Fibroblast of skin of abdomen (primary cell): ENCODE measurements around the gene YBEY.
A peak's percentile ranks its signal among the peaks of the same experiment; 100 is the strongest.

Source experiments
- DNase-seq: peaks from one replicate; pipeline ENCODE4 v3.0.0-alpha.2; 2013

Gene YBEY

GRCh38 chr21:46264690-46265144 is 21.4 kb upstream of the YBEY start:
- DNase-seq, result no peak

- no peak for DNase-seq
Measured at GRCh38 chr21:46265736-46266525, 20.2 kb upstream of the YBEY start.

- DNase-seq, result no peak
Measured at GRCh38 chr21:46266946-46267345, 19.2 kb upstream of the YBEY start.

- no peak for DNase-seq
Measured at GRCh38 chr21:46268371-46268770, 17.8 kb upstream of the YBEY start.

DNA sequence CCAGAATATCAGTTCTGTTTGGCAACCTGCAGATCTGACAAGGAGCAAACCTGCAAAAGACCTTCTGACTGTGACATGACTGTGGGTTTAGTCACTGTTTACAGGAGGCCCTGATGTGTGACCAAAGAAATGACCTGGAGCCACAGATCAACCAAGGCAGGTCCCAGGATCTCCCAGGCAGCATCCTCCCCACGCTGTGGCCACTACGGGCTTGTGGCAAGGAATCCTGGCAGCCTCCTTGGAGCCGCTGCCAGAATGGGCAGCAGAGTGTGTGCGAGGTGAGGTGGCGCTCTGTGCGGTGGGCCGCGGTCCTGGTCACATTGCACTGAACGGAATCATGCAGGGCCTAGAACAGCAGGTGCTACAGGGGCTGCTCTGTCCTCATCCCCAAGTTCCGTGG is 16.7 kb upstream of the YBEY start:
- no peak for DNase-seq

- DNase-seq, result no peak
Measured at GRCh38 chr21:46273341-46273740, 12.8 kb upstream of the YBEY start.

DNA sequence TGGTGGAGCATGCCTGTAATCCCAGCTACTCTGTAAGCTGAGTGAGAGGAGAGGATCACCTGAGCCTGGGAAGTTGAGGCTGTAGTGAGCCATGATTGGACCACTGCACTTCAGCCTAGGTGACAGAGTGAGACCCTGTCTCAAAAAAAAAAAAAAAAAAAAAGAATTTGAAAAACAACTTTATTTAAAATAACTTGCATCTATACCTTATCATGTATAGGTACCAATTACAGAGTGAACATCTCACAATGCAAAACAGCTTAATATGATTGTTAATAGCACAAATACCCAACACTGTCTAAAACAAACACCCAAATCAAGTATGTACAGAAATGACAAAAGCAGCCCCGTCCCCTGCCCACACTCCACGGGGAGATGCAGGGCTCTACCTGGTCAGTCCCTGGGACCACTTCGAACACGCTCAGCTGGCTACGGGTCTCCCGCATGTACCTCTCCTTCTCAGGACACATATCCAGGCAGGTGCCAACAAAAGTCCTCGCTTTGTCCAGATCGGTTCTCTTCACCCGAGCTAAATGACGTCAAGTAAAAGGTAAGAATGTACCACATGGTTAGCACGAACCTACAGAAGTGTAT is 11.2 kb upstream of the YBEY start:
- no peak for DNase-seq

GRCh38 chr21:46284077-46284644 is 2.0 kb upstream of the YBEY start:
- DNase-seq, result no peak

GRCh38 chr21:46284733-46285132 is 1.4 kb upstream of the YBEY start:
- no peak for DNase-seq

DNA sequence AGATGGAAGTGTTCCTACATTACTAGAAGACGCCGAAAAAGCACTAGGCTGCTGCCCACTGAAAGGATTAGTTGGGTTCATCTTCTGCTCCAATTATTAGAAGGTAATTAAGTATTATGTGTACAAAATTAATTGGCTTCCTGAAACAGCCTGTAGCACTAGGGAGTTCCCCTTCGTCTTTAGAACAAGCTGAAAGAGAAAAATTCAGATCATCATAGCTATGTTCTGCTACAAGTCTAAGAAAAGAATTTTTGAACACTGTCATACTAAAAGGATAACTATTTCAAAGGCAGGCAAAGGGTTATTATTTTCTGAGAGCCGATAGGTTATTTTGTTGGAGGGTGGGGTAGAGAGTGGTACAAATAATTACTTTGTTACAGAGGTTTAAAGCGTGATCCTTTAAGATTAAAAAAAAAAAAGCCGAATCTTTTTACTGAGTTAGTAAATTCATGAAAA is 908 bp upstream of the YBEY start, which contains the start of gene MCM3AP:
Gene MCM3AP (minus strand): TSS at position 406 of the 456 bp plus-strand sequence. CDS start 325 bp downstream, at position 81.
- DNase-seq, result no peak

DNA sequence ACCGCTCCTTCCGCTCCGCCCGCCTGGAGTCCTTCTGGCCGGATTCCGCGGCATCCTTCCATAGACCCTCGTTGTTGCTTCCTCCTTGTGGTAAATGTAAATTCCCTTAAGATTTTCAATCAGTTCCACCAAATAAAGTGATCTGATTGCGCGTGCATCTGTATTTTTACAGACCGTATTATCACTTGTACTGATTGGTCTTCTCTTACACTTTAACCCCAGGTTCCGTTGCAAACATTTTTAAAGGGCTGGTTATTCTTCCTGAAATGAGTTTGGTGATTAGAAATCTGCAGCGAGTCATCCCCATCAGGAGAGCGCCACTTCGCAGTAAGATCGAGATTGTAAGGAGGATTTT is 483 bp downstream of the YBEY start:
- DNase-seq, result no peak

- DNase-seq, result no peak
Measured at GRCh38 chr21:46287541-46287940, 1.4 kb downstream of the YBEY start.

DNA sequence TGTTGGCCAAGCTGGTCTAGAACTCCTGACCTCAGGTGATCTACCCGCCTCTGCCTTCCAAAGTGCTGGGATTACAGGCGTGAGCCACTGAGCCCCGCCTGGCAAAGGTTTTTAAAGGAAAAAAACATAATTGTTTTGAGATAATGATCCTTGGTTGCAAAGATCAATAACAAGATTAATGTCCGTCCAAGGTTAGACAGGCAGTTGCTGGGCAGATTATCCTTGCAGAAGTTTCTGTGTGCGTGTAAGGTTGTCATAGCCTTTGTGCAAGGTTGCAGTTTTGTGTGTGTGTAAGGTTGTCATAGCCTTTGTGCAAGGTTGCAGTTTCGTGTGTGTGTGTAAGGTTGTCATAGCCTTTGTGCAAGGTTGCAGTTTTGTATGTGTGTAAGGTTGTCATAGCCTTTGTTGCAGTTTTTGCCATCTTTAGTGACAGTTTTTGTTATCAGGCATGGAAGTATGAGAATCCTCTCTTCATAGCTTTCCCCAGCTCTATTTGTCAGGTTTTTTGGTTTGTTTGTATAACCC is 3.6 kb downstream of the YBEY start:
- no peak for DNase-seq

DNA sequence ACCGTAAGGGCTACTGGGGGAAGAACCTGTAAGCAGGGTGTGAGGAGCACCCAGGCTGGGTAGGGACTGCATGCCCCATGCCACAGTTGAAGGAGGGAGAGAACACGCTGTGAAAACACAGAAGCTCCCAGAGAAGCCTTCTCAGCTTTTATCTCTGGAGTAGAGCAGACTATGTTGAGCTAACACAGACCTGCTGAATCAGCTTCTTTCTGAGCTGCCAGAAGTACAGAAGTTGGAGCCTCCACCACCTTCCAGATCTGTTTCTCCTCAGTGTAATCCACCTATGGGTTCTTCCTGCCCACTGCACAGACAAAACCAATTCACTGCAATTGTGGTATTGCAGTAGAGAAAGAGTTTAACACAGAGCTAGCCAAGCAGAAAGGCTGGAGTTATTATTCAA is 5.4 kb downstream of the YBEY start:
- DNase-seq, result no peak

DNA sequence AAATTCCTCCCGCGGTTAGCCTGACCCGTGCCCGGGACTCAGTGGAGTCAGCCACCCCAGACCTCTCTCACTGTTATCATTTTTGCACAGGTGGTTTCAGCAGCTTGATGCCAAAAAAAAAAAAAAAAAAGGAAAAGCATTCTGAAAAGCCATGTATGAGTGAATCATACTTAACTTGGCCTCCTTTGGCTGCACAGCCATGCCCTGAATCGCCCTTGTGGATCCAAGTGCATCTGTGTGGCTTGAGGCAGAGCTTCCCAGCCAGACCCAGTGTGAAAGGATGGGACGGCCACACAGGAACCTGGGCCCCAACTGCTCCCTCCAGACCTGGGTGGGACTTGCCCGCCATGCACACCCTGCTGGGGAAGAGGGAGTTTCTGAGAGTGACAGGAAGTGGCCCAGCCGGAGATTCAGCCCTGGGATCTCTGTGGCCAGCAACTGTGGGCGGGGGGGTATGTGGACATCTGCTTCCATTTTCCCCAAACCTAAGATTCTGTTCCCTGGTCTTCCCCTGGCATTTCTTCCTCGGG is 8.6 kb downstream of the YBEY start:
- peak; percentile 68 for DNase-seq

- peak; percentile 85 for DNase-seq
Measured at GRCh38 chr21:46295177-46295770, 9.1 kb downstream of the YBEY start.

- peak; percentile 90 for DNase-seq
Measured at GRCh38 chr21:46295996-46296752, 10.0 kb downstream of the YBEY start.

- DNase-seq, result peak; percentile 25
Measured at GRCh38 chr21:46297338-46298271, 11.5 kb downstream of the YBEY start.

DNA sequence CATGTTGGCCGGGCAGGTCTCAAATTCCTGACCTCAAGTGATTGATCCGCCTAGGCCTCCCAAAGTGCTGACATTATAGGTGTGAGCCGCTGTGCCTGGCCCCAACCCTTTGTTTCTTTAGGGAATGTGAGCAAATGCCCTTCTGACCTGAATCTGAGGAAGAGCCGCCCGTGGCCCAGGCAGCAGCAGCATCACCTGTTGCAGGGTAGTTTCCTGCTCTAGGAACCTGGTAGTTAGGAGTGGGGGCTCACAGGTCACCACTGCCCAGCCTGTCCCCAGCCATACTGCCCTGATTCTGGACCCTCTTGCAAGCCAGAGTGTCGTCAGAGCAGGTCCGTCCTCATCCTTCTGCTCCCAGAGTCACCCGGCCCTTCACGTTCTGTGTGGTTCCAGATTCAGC is 13.0 kb downstream of the YBEY start:
- no peak for DNase-seq

DNA sequence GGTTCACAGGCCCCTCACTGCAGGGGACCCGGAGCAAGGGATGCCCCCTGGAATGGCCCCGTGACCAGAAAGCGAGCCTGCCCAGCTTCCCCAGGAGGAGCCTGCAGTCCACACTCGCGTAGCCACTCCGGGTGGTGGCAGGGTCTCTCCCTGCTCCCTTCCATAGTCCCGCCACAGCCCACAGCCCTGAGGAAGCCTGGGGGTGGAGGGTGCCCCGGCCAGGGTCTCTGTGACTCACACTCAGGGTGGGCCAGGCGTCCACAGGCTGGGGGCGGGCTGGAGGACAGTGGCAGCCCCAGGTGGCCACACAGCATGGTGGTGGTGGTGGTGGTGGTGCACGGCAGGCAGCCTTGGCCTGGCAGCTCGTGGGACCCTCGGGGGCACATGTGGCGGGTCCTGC is 15.6 kb downstream of the YBEY start:
- no peak for DNase-seq

- no peak for DNase-seq
Measured at GRCh38 chr21:46304437-46304836, 18.3 kb downstream of the YBEY start.
